GM21381 (cell line): ENCODE measurements around the gene IRX4.

Source experiments
- ATAC-seq: cut with Tn5 transposase; IDR thresholded peaks from one replicate; pipeline ENCODE4 v1.9.1; 2021; ENCODE audit warnings: mild to moderate bottlenecking, moderate library complexity; ENCODE audit not compliant: unreplicated experiment

IRX4 gene

DNA sequence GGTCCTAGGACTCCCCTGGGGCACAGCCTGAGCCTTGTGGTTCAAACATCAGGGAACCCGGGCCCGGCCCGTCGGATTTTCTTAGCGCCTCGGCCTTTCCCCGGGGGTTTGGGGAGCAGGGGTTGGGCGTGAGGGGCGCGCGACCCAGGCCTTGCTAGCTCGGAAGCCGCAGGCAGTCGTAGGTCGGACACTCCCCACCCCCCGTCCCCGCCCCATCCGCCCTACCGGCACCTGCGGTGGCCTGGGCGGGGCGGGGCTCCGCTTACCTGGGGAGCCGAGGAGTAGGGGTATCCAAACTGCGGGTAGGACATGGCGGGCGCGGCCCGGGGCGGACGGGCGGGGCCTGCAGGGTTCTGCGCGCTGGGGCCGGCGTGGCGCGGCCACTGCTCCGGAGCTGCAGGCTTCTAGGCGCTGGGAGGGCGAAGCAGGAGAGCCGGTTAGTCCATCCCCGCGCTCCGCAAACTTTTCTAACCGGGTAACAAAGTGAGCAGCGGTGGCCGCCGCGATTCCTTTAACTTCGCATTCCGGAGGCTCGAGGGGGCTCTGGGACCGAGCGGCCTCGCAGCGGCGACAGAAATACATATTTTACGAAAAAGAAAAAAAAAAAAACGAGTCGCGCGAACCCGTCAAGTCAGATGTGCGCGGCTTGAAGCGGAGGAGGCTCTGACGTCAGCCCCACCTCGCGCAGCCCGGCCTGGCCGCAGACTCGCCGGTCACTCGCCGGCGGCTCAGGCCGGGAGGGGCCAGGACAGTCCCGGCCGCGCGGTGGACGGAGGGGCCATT lies at the start of gene IRX4:
Gene IRX4, minus strand, starts transcription at position 589 of the 783 bp plus-strand sequence. Its CDS starts 278 bp downstream, at position 311.
- ATAC-seq = no peak

DNA sequence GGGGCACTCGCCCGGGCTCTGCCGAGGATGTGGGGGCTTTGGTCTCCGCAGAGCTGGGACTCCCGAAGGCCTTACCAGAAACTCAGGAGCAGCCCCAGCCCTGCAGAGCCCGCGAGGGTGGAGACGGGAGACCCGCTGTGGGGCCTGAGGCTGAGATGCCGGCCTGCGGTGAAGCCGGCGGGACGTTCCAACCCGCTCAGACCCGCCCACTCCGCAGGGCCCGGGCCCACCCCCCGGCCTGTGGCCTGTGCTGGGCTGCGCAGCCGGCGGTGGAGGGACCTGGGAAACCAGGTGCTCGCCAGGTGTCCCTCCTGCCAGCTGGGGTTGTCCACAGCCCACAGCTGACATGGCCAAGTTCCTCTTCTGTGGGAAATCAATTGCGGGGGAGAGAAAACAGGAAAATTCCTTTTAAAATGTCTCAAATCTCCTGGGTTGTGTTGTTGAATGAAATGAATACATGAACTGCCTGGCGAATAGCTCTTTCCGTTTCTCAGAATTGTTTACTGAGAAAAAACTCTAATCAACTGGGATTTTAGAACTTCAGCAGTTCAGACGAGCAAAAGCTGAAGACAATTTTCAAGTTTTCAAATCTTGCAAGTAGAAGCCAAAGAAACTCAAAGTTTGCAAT lies 49.0 kb upstream of the IRX4 start:
- no peak for ATAC-seq

DNA sequence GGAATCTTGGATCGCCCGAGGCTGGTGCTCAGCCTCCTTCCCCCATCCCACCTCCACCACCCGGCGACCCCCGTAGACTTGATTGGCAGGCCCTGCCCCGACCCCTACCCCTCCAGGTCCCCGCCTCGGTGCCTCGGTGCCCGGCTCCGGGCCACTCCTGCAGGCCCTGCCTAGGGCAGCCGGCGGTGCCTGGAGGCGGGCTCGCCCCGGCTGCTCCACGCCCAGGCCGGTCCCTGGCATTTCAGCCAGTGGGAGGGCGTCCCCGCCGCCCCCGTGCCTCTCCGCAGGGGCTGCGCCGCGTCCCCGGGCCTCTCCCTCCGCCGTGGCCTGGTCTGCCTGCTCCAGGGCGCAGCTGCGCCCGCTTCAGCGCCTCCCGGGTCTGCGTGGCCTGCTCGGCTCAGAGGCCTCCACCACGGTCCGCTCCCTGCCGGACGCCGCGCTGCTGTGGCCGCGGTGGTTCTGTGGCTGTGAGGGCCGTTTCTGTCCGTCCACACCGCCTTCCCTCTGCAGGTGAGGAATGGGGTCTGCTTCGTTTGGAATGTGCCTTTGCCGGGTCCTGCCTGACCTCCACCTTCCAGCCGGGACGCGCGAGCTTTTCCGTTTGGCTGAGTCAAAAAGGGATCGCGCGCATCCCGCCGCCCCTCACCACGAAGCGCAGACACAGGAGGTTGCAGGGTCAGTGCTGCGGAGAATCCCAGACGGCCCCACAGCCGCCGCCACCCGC lies 48.3 kb upstream of the IRX4 start:
- ATAC-seq = no peak

DNA sequence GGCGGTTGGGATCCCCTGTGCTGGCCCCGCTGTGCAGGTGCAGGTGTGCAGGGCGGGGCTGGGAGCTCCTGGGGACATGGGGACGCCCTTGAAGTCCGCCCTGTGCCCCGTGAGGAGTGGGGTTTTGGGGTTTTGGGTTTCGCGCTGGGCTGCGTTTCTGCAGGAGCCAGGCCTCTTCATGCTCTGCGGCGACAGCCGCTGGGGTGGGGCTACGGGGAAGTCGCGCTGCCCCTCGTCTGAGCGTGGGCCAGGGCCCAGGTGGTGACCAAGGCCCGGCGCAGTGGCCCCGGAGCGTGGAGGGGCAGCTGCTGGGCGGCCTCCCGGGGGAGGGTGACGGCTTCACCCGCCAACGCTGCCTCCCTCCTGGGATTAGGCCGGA lies 47.8 kb upstream of the IRX4 start:
- ATAC-seq = no peak

DNA sequence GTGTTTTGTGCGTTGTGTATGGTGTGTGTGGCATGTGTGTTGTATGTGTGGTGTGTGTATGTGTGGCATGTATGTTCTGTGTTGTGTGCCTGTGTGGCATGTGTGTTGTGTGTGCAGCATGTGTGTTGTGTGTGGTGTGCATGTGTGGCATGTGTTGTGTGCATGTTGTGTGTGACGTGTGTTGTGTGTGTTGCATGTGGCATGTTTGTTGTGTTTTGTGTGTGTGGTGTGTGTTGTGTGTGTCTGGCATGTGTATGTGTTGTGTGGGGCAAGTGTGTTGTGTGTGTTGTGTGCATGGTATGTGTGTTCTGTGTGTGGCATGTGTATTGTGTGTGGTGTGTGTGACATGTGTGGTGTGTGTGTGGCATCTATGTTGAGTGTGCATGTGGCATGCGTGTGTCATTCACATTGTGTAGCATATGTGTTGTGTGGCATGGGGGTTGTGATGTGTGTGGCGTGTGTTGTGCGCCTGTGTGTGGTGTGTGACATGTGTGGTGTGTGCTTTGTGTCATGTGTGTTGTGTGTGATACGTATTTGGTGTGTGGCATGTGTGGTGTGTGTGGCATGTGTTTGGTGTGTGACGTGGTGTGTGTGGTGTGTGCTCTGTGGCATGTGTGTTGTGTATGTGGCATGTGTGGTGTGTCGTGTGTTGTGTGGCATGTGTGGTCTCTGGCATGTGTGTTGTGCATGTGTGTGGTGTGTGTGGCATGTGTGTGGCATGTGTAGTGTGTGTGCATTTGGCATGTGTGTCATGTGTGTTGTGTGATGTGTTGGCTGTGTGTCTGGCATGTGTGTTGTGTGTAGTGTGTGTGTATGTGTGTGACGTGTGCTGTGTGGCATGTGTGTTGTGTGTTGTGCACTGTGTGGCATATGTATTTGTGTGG lies 46.6 kb upstream of the IRX4 start:
- no peak for ATAC-seq

- ATAC-seq = no peak
Observed at GRCh38 chr5:1926471-1927341, 44.0 kb upstream of the IRX4 start.

DNA sequence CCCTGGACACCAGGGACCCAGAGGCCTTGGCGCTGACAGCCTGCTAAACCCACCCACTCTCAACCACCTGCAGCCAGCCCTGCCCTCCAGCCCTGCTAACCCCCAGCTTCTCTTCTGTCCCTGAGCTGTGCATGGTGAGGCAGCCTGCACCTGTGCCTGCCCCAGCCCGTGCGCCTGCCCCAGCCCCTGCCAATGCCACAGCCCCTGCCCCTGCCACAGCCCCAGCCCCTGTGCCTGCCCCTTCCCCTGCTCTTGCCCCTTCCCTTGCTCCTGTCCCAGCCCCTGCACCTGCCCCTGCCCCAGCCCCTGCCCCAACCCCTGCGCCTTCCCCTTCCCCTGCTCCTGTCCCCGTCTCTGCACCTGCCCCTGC lies 43.3 kb upstream of the IRX4 start:
- no peak for ATAC-seq

- ATAC-seq = no peak
Observed at GRCh38 chr5:1925111-1926070, 42.7 kb upstream of the IRX4 start.

DNA sequence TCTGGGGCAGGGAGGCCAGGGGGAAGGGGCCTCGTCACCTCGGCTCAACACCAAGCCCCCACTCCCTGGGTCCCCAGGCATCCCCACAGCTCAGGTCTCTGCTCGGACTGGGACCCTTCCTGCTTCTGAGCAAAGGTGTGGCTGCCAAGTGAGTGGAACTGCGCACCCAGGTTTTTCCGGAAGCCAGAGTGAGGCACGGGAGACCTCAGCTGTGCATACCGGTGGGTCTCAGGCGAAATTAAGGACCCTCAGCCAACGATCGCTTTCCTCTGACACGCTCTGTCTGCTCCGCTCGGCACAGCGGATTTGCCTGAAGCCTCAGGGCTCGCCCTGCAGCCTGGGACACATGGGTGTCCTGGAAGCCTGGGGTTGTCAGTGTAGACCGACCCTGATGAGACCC lies 41.0 kb upstream of the IRX4 start:
- no peak for ATAC-seq

DNA sequence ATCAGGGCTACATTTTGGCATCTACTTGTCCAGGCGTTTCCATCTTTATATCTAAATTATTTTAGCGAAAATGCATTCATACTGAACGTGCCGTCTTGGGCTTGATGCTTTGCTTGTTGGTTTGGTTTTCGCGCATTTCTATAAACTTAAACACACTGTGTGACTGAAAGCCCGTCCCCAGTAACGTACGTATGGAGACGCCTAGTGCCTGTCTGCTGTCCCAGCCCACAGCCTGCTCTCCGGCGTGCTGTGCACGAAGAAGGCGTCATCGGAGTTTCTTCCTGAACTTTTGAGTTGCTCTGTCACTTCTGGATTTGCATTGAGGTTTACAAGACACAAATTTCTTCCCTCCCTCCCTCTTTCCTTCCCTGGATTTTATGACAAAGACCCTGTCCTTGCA lies 40.6 kb upstream of the IRX4 start:
- ATAC-seq = no peak

- ATAC-seq = no peak
Observed at GRCh38 chr5:1921711-1922110, 39.0 kb upstream of the IRX4 start.

DNA sequence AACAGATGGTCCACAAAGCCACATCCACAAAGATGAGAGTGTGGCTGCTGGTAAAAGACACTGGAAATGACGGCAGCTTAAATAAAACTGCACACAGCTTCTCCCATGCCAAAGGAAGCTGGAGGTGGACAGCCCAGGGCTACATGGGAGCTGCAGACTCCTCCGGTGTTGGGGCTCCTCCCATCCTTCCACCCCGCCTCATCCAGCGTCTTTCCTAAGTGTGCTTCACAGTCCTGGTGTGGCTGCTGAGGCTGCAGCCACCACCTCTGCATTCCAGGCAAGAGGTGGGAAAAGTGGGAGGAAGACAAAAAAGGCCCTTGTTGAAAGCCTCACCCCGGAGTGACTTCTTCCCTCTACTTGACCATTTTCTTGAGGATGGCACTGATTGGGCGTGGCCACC lies 37.0 kb upstream of the IRX4 start:
- ATAC-seq = no peak

DNA sequence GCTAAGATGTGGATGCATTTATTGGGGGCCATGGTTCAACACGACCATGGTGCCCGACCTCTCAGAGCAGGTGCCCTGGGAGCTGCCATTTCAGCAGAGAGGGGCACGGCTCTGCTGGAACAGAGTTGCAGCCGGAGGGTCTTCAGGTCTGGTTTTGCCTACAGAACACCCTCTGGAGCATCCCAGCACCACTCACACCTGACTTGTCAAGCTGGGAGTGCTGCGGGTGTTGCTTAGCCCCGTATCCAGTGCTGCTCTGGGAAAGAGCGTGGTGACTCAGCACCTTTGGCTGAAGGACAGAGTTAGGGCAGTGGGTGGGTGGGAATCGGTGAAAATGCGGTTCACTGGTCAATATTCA lies 36.5 kb upstream of the IRX4 start:
- ATAC-seq = no peak

DNA sequence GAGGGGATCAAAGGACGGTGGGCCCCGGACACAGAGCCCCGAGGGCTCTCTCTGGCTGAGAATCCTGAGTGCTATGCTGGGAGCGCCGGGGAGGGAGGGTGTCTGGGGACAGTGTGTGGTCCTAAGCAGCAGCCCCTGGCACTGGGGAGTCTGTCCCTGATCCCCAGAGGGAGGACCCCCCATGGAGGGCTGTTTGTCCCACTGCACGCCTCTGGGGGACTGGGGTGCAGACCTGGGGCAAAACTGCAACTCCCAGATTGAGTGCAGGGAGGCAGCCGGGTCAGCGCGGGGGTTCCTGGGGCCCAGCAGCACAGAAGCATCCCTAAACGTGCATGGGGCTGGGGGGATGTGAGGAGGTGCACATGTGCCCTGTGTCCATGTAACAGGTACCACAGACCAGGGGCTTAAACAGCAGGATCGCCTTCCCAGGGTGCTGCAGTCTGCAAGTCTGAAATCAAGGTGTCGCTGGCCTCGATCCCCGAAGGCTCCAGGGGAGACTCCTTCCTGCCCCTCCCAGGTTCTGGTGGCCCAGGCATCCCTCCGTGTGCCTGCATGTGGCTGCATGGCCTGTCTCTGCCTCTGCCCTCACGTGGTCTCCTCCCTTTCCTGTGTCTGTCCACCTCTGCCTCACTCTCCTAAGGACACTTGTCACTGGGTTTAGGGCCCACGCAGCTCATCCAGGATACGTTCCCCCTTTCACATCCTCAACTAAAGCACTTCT lies 35.9 kb upstream of the IRX4 start:
- no peak for ATAC-seq

- ATAC-seq = no peak
Observed at GRCh38 chr5:1917830-1918487, 35.2 kb upstream of the IRX4 start.

- no peak for ATAC-seq
Observed at GRCh38 chr5:1916041-1917001, 33.6 kb upstream of the IRX4 start.

DNA sequence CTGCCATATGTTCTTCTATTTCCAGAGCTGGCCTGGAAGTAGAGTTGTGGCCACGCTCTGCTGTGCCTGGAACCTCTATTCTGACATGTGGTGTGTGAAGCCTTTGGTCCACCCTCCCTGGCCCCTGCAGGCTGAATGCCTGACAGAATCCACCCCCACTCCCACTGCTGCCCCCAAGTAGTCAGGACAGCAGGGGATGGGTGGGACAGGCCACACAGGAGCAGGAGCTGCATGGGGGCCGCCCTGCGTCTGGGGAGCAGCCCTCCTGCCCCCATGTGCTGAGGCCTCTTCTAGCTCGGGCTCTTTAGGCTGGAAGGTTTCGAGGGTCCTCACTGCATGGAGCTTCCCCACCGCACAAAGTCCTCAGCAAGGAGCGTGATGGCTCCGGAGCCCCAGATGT lies 32.6 kb upstream of the IRX4 start:
- no peak for ATAC-seq
